ENCODE data around the gene CCR6.
"Not testable (repeated sequence)": the region's sequence is repeated elsewhere in the genome, so short reads cannot be mapped to it uniquely, and the experiment has no call there.

Gene CCR6

GRCh38 chr6:167122827-167123657 lies at the start of gene CCR6:
Gene CCR6, plus strand, starts transcription at chr6:167123096. Its CDS starts 13,039 bp downstream, at chr6:167136135.
- Histone ChIP-seq H3K36me3 (ENCODE audit: insufficient read depth, low read depth, low read length) (no peaks in the 10 kb centered on the region), H3K4me3 (ENCODE audit: low read length) (no peak within 1 kb of the TSS), H3K9me3 (ENCODE audit: insufficient read depth, low read depth, low read length) (peaks cover 5% of the 10 kb centered on the region), H3K27ac (ENCODE audit: low read length) (no peak within 1 kb of the TSS), H3K27me3 (ENCODE audit: insufficient read depth, low read length) (no peaks in the 10 kb centered on the region), H3K9ac (ENCODE audit: low read depth, low read length) (no peak within 1 kb of the TSS), H3K4me1 (ENCODE audit: insufficient read depth, low read length) (no peaks in the 10 kb centered on the region)

GRCh38 chr6:167073679-167074274 lies 49.1 kb upstream of the CCR6 start:
- Histone ChIP-seq H3K36me3 (ENCODE audit: insufficient read depth, low read depth, low read length) (no peaks in the 10 kb centered on the region), H3K9me3 (ENCODE audit: insufficient read depth, low read depth, low read length) (peaks cover 3% of the 10 kb centered on the region; the same call in 1 of the 2 replicates), H3K27ac (ENCODE audit: low read length) (no peak overlapping the region), H3K9ac (ENCODE audit: low read depth, low read length) (no peak overlapping the region), H3K27me3 (ENCODE audit: insufficient read depth, low read length) (no peaks in the 10 kb centered on the region), H3K4me3 (ENCODE audit: low read length) (no peak overlapping the region), H3K4me1 (ENCODE audit: insufficient read depth, low read length) (no peaks in the 10 kb centered on the region)

- H3K27ac ChIP-seq (ENCODE audit: low read length), result no peak overlapping the region
- no peak overlapping the region for H3K4me3 ChIP-seq (ENCODE audit: low read length)
- H3K36me3 ChIP-seq (ENCODE audit: insufficient read depth, low read depth, low read length), result no peaks in the 10 kb centered on the region
- H3K4me1 ChIP-seq (ENCODE audit: insufficient read depth, low read length), result no peaks in the 10 kb centered on the region
- peaks cover 3% of the 10 kb centered on the region; the same call in 1 of the 2 replicates for H3K9me3 ChIP-seq (ENCODE audit: insufficient read depth, low read depth, low read length)
- H3K27me3 ChIP-seq (ENCODE audit: insufficient read depth, low read length), result no peaks in the 10 kb centered on the region
- no peak overlapping the region for H3K9ac ChIP-seq (ENCODE audit: low read depth, low read length)
Observed at GRCh38 chr6:167077241-167077932, 45.5 kb upstream of the CCR6 start.

- no peak overlapping the region for H3K4me3 ChIP-seq (ENCODE audit: low read length)
Observed at GRCh38 chr6:167078745-167079144, 44.2 kb upstream of the CCR6 start.

GRCh38 chr6:167079853-167080297 lies 43.0 kb upstream of the CCR6 start:
- H3K9me3 ChIP-seq (ENCODE audit: insufficient read depth, low read depth, low read length), result no peaks in the 10 kb centered on the region
- no peaks in the 10 kb centered on the region for H3K4me1 ChIP-seq (ENCODE audit: insufficient read depth, low read length)
- H3K4me3 ChIP-seq (ENCODE audit: low read length), result no peak overlapping the region
- H3K9ac ChIP-seq (ENCODE audit: low read depth, low read length), result no peak overlapping the region
- H3K27me3 ChIP-seq (ENCODE audit: insufficient read depth, low read length), result no peaks in the 10 kb centered on the region
- no peaks in the 10 kb centered on the region for H3K36me3 ChIP-seq (ENCODE audit: insufficient read depth, low read depth, low read length)
- no peak overlapping the region for H3K27ac ChIP-seq (ENCODE audit: low read length)

More at GRCh38 chr6:167078745-167079144, 44.2 kb upstream of the CCR6 start:
- Histone ChIP-seq H3K9ac (ENCODE audit: low read depth, low read length) (no peak overlapping the region), H3K27me3 (ENCODE audit: insufficient read depth, low read length) (no peaks in the 10 kb centered on the region), H3K9me3 (ENCODE audit: insufficient read depth, low read depth, low read length) (no peaks in the 10 kb centered on the region), H3K27ac (ENCODE audit: low read length) (no peak overlapping the region), H3K4me1 (ENCODE audit: insufficient read depth, low read length) (no peaks in the 10 kb centered on the region), H3K36me3 (ENCODE audit: insufficient read depth, low read depth, low read length) (no peaks in the 10 kb centered on the region)

GRCh38 chr6:167087857-167088354 lies 35.0 kb upstream of the CCR6 start:
- Histone ChIP-seq H3K27me3 (ENCODE audit: insufficient read depth, low read length) (no peaks in the 10 kb centered on the region), H3K4me1 (ENCODE audit: insufficient read depth, low read length) (no peaks in the 10 kb centered on the region), H3K9me3 (ENCODE audit: insufficient read depth, low read depth, low read length) (peaks cover 13% of the 10 kb centered on the region), H3K27ac (ENCODE audit: low read length) (no peak overlapping the region), H3K36me3 (ENCODE audit: insufficient read depth, low read depth, low read length) (no peaks in the 10 kb centered on the region), H3K4me3 (ENCODE audit: low read length) (no peak overlapping the region), H3K9ac (ENCODE audit: low read depth, low read length) (no peak overlapping the region)

GRCh38 chr6:167088741-167089140 lies 34.2 kb upstream of the CCR6 start:
- H3K36me3 ChIP-seq (ENCODE audit: insufficient read depth, low read depth, low read length); H3K27ac ChIP-seq (ENCODE audit: low read length); H3K4me1 ChIP-seq (ENCODE audit: insufficient read depth, low read length); H3K4me3 ChIP-seq (ENCODE audit: low read length); H3K9ac ChIP-seq (ENCODE audit: low read depth, low read length); H3K27me3 ChIP-seq (ENCODE audit: insufficient read depth, low read length): not testable (repeated sequence)
- peaks cover 13% of the 10 kb centered on the region for H3K9me3 ChIP-seq (ENCODE audit: insufficient read depth, low read depth, low read length)

GRCh38 chr6:167089243-167090142 lies 33.4 kb upstream of the CCR6 start:
- Histone ChIP-seq H3K4me3 (ENCODE audit: low read length) (no peak overlapping the region), H3K27me3 (ENCODE audit: insufficient read depth, low read length) (no peaks in the 10 kb centered on the region), H3K4me1 (ENCODE audit: insufficient read depth, low read length) (no peaks in the 10 kb centered on the region; the same call in 1 of the 2 replicates), H3K27ac (ENCODE audit: low read length) (no peak overlapping the region), H3K36me3 (ENCODE audit: insufficient read depth, low read depth, low read length) (no peaks in the 10 kb centered on the region), H3K9ac (ENCODE audit: low read depth, low read length) (no peak overlapping the region), H3K9me3 (ENCODE audit: insufficient read depth, low read depth, low read length) (peaks cover 13% of the 10 kb centered on the region)

- Histone ChIP-seq H3K27me3 (ENCODE audit: insufficient read depth, low read length) (no peaks in the 10 kb centered on the region), H3K4me3 (ENCODE audit: low read length) (no peak overlapping the region), H3K9me3 (ENCODE audit: insufficient read depth, low read depth, low read length) (peaks cover 13% of the 10 kb centered on the region), H3K9ac (ENCODE audit: low read depth, low read length) (no peak overlapping the region), H3K36me3 (ENCODE audit: insufficient read depth, low read depth, low read length) (no peaks in the 10 kb centered on the region), H3K27ac (ENCODE audit: low read length) (no peak overlapping the region), H3K4me1 (ENCODE audit: insufficient read depth, low read length) (no peaks in the 10 kb centered on the region; the same call in 1 of the 2 replicates)
Observed at GRCh38 chr6:167090171-167090570, 32.7 kb upstream of the CCR6 start.

GRCh38 chr6:167091026-167091804 lies 31.7 kb upstream of the CCR6 start:
- Histone ChIP-seq H3K27ac (ENCODE audit: low read length) (no peak overlapping the region), H3K4me3 (ENCODE audit: low read length) (no peak overlapping the region), H3K9ac (ENCODE audit: low read depth, low read length) (no peak overlapping the region), H3K36me3 (ENCODE audit: insufficient read depth, low read depth, low read length) (no peaks in the 10 kb centered on the region), H3K27me3 (ENCODE audit: insufficient read depth, low read length) (no peaks in the 10 kb centered on the region), H3K9me3 (ENCODE audit: insufficient read depth, low read depth, low read length) (peaks cover 13% of the 10 kb centered on the region), H3K4me1 (ENCODE audit: insufficient read depth, low read length) (no peaks in the 10 kb centered on the region; the same call in 1 of the 2 replicates)
